Liver (tissue), 9 donors: ENCODE data around the gene GGCT. TPM values are rescaled to one million over a fixed set of nuclear protein-coding genes. Genes with fewer than 3 reads are reported as not detected.

ENCODE experiments used
- DNase-seq: peaks from one replicate; pipeline ENCODE4 v3.0.0-alpha.2; 2017; ENCODE audit warnings: low spot score
- H3K27ac ChIP-seq, 2 donors: one replicate each; pipeline ENCODE4 v1.7.0; 2013; ENCODE audit warnings: inconsistent platforms in 2 of 2, low read length in 2 of 2, control low read depth in 1 of 2, low read depth in 1 of 2, mild to moderate bottlenecking in 1 of 2
- H3K27me3 ChIP-seq, 4 donors: one replicate each; pipeline versions ENCODE4 v1.6.1 to v1.7.0; 2013; ENCODE audit warnings: low read length in 3 of 4, inconsistent platforms in 1 of 4, mild to moderate bottlenecking in 1 of 4, moderate library complexity in 1 of 4; ENCODE audit not compliant: control insufficient read depth in 4 of 4, insufficient read depth in 4 of 4
- H3K36me3 ChIP-seq, 4 donors: one replicate each; pipeline versions ENCODE4 v1.6.1 to v1.7.0; 2013; ENCODE audit warnings: low read length in 3 of 4, mild to moderate bottlenecking in 3 of 4, low read depth in 1 of 4, moderate library complexity in 1 of 4; ENCODE audit not compliant: control insufficient read depth in 4 of 4, insufficient read depth in 3 of 4
- H3K4me1 ChIP-seq, 4 donors: one replicate each; pipeline versions ENCODE4 v1.6.1 to v1.7.0; 2013; ENCODE audit warnings: low read length in 3 of 4, mild to moderate bottlenecking in 3 of 4, moderate library complexity in 1 of 4; ENCODE audit not compliant: control insufficient read depth in 4 of 4, insufficient read depth in 4 of 4
- H3K4me3 ChIP-seq, 3 donors: one replicate each; pipeline versions ENCODE4 v1.6.1 to v1.7.0; 2013; ENCODE audit warnings: low read length in 3 of 3, control low read depth in 1 of 3, low read depth in 1 of 3, mild to moderate bottlenecking in 1 of 3
- H3K9ac ChIP-seq, 2 donors: one replicate each; pipeline ENCODE4 v1.7.0; 2013; ENCODE audit warnings: low read length in 2 of 2, mild to moderate bottlenecking in 2 of 2, moderate library complexity in 2 of 2, control low read depth in 1 of 2, low read depth in 1 of 2
- H3K9me3 ChIP-seq, 4 donors: one replicate each; pipeline versions ENCODE4 v1.6.1 to v1.7.0; 2013; ENCODE audit warnings: low read length in 3 of 4; ENCODE audit not compliant: control insufficient read depth in 4 of 4
- ATF3 ChIP-seq: IDR thresholded peaks from 2 replicates; pipeline ENCODE4 v1.6.1; 2016; ENCODE audit warnings: antibody characterized with exemption
- EGR1 ChIP-seq, 2 donors: IDR thresholded peaks; 2 replicates each; pipeline ENCODE4 v1.6.1; 2016 to 2018; ENCODE audit warnings: antibody characterized with exemption in 2 of 2, low read depth in 2 of 2
- FOXA1 ChIP-seq: IDR thresholded peaks from 2 replicates; pipeline ENCODE4 v1.6.1; 2016; ENCODE audit warnings: antibody characterized with exemption
- FOXA2 ChIP-seq: IDR thresholded peaks from 2 replicates; pipeline ENCODE4 v1.6.1; 2016; ENCODE audit warnings: antibody characterized with exemption
- GABPA ChIP-seq, 2 donors: IDR thresholded peaks in 1 of 2; conservative IDR thresholded peaks in 1 of 2; 2 replicates each; pipeline ENCODE4 v1.6.1; 2016; ENCODE audit warnings: antibody characterized with exemption in 2 of 2, mild to moderate bottlenecking in 1 of 2, moderate library complexity in 1 of 2
- HNF4A ChIP-seq, 2 donors: conservative IDR thresholded peaks; 2 replicates each; pipeline ENCODE4 v1.6.1; 2016; ENCODE audit warnings: antibody characterized with exemption in 2 of 2, mild to moderate bottlenecking in 2 of 2
- HNF4G ChIP-seq: IDR thresholded peaks from 2 replicates; pipeline ENCODE4 v1.6.1; 2016; ENCODE audit warnings: antibody characterized with exemption
- JUND ChIP-seq, 2 donors: IDR thresholded peaks; 2 replicates each; pipeline ENCODE4 v1.6.1; 2016; ENCODE audit warnings: antibody characterized with exemption in 2 of 2
- MAX ChIP-seq: IDR thresholded peaks from 2 replicates; pipeline ENCODE4 v1.6.1; 2016; ENCODE audit warnings: antibody characterized with exemption
- NR2F2 ChIP-seq: IDR thresholded peaks from 2 replicates; pipeline ENCODE4 v1.6.1; 2016; ENCODE audit warnings: antibody characterized with exemption
- RAD21 ChIP-seq, 2 donors: IDR thresholded peaks; 2 replicates each; pipeline ENCODE4 v1.6.1; 2016; ENCODE audit warnings: antibody characterized with exemption in 2 of 2, mild to moderate bottlenecking in 2 of 2
- REST ChIP-seq: IDR thresholded peaks from 2 replicates; pipeline ENCODE4 v1.6.1; 2016; ENCODE audit warnings: antibody characterized with exemption, mild to moderate bottlenecking
- RXRA ChIP-seq, 2 donors: IDR thresholded peaks; 2 replicates each; pipeline ENCODE4 v1.6.1; 2017 to 2018; ENCODE audit warnings: antibody characterized with exemption in 2 of 2, mild to moderate bottlenecking in 1 of 2
- SP1 ChIP-seq: IDR thresholded peaks from 2 replicates; pipeline ENCODE4 v1.6.1; 2018; ENCODE audit warnings: antibody characterized with exemption, mild to moderate bottlenecking
- TAF1 ChIP-seq: conservative IDR thresholded peaks from 2 replicates; pipeline ENCODE4 v1.6.1; 2016; ENCODE audit warnings: antibody characterized with exemption, mild to moderate bottlenecking
- YY1 ChIP-seq: IDR thresholded peaks from 2 replicates; pipeline ENCODE4 v1.6.1; 2016; ENCODE audit warnings: antibody characterized with exemption, mild to moderate bottlenecking
- ZBTB33 ChIP-seq: IDR thresholded peaks from 2 replicates; pipeline ENCODE4 v1.6.1; 2016; ENCODE audit warnings: antibody characterized with exemption
- WGBS: extraction: QIAGEN DNeasy Blood & Tissue Kit; methylation state at CpG from one replicate; pipeline ENCODE4 v1.1.7; 2013; 5-methylcytosine and 5-hydroxymethylcytosine counted together
- polyA plus RNA-seq, 2 donors: library from polyadenylated mRNA; stranded (reverse) in 1 of 2; unstranded in 1 of 2; fragments of 200-250 nt in 1 of 2; fragments of >200 nt in 1 of 2; fragmentation: Nextera tagmentation in 1 of 2; extraction: Ambion mirVana in 1 of 2; gene quantifications; one replicate each; pipeline versions ENCODE4 v1.2.1 to v1.2.3, GENCODE V29; 2013 to 2015
- total RNA-seq, 2 donors: library from RNA; depleted of rRNA; stranded (reverse); fragments of >200 nt; gene quantifications; one replicate each; pipeline ENCODE4 v1.2.3, GENCODE V29; 2014
- TF ChIP-seq, protein P1 (sequence below): fragments of 150-350 bp; IDR thresholded peaks from 2 replicates; pipeline ENCODE4 v1.5.1; 2017; ENCODE audit warnings: improper control_type of control experiment, low read depth, low read length; ENCODE audit not compliant: missing input control
- donor health status: healthy.
- donor health status: healthy.
- donor health status: healthy.
- donor health status: healthy.
- donor health status: healthy.

The GGCT gene
- total and polyA plus RNA-seq, 4 donors, result 11.0 to 22.5 (median 21.3) TPM

GRCh38 chr7:30465811-30466180, 38.8 kb downstream of the GGCT start:
- H3K9ac ChIP-seq, result no peak overlapping the region
- H3K9me3 ChIP-seq, result no peaks in the 10 kb centered on the region
- no peaks in the 10 kb centered on the region for H3K36me3 ChIP-seq
- peaks cover 0 to 5% (median 3%) of the 10 kb centered on the region in 4 donors for H3K4me1 ChIP-seq
- WGBS, result 82% methylated on average over 2 of the region's 2 CpGs
- no peak overlapping the region for H3K27ac ChIP-seq
- no peaks in the 10 kb centered on the region for H3K27me3 ChIP-seq
- H3K4me3 ChIP-seq, result no peak overlapping the region
- TF ChIP-seq TAF1 (no peak), GABPA (IDR thresholded peaks at IDR 0.05 in 1 of 2, conservative IDR thresholded peaks at IDR 0.05 in 1 of 2) (no peak), NR2F2 (no peak), REST (no peak), FOXA1 (no peak), ATF3 (no peak), HNF4A (conservative IDR thresholded peaks at IDR 0.05) (no peak), MAX (no peak), SP1 (no peak), YY1 (no peak), FOXA2 (no peak), HNF4G (no peak), EGR1 (IDR thresholded peaks at IDR 0.05; ENCODE audit: low read depth in 2 of 2) (no peak), RAD21 (IDR thresholded peaks at IDR 0.05) (no peak)
- TF ChIP-seq, protein P1, sequence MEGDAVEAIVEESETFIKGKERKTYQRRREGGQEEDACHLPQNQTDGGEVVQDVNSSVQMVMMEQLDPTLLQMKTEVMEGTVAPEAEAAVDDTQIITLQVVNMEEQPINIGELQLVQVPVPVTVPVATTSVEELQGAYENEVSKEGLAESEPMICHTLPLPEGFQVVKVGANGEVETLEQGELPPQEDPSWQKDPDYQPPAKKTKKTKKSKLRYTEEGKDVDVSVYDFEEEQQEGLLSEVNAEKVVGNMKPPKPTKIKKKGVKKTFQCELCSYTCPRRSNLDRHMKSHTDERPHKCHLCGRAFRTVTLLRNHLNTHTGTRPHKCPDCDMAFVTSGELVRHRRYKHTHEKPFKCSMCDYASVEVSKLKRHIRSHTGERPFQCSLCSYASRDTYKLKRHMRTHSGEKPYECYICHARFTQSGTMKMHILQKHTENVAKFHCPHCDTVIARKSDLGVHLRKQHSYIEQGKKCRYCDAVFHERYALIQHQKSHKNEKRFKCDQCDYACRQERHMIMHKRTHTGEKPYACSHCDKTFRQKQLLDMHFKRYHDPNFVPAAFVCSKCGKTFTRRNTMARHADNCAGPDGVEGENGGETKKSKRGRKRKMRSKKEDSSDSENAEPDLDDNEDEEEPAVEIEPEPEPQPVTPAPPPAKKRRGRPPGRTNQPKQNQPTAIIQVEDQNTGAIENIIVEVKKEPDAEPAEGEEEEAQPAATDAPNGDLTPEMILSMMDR, result no peak
- DNase-seq, result no peak

DNA sequence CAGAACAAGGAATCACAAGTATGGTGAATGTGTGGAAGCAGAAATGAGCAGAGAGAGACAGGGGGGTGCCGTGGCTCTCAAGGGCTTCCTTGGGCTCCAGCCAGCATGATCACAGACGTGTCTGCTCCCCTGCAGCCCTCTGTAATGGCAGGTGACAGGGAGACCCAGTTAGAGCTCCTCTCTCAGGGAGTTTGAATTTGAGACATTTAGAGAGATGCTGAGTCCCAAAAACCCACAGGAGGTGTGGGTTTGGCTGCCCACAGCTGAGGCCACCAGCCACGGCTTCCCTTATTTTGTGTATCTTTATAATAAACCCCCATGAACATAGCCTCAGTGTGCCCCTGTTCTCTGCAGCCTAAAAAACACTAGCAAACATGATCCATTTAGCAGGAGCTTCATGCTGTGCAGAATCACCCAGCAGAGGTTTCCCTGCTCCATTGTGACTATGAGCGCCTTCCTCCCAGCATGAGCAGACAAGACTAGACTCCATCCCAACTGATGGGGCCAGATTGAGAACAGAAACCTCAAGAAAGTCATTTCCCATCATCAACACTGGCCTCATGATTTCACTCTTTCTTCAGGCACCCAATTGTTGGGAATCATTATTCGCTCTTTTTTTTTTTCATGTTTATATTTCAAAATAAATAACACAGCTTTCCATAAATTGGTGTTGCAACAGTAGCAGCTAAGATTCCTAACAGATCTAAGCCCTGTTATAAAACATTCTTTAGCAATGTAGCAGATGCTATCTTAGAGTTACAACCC, 39.4 kb downstream of the GGCT start:
- no peak overlapping the region for H3K27ac ChIP-seq
- H3K36me3 ChIP-seq, result peaks cover 0 to 3% (median 0%) of the 10 kb centered on the region in 4 donors
- no peak overlapping the region for H3K4me3 ChIP-seq
- 92% methylated on average over 5 of the region's 5 CpGs for WGBS
- no peak for TF ChIP-seq JUND (IDR thresholded peaks at IDR 0.05)
- TF ChIP-seq EGR1 (IDR thresholded peaks at IDR 0.05; ENCODE audit: low read depth in 2 of 2), result no peak
- TF ChIP-seq YY1, result no peak
- TF ChIP-seq HNF4A (conservative IDR thresholded peaks at IDR 0.05), result no peak
- no peak for TF ChIP-seq GABPA (IDR thresholded peaks at IDR 0.05 in 1 of 2, conservative IDR thresholded peaks at IDR 0.05 in 1 of 2)
- TF ChIP-seq SP1, result no peak
- TF ChIP-seq ATF3, result no peak
- no peak for TF ChIP-seq MAX
- no peak for TF ChIP-seq ZBTB33
- no peak for TF ChIP-seq RXRA (IDR thresholded peaks at IDR 0.05)
- TF ChIP-seq, protein P1, result no peak
- TF ChIP-seq FOXA1, result no peak
- no peak for TF ChIP-seq RAD21 (IDR thresholded peaks at IDR 0.05)
- no peak for TF ChIP-seq TAF1
- no peak overlapping the region for H3K9ac ChIP-seq
- no peak for DNase-seq
- peaks cover 0 to 5% (median 3%) of the 10 kb centered on the region in 4 donors for H3K4me1 ChIP-seq
- no peaks in the 10 kb centered on the region for H3K27me3 ChIP-seq
- no peaks in the 10 kb centered on the region for H3K9me3 ChIP-seq
